K562 (cell line): ENCODE measurements around the gene SLC35G1. TPM values are rescaled to one million over a fixed set of nuclear protein-coding genes. Genes with fewer than 3 reads are reported as not detected.

Experiments used
- ATAC-seq: fragments of 200-7000 bp; cut with Tn5 transposase; 3 replicates; pipeline ENCODE4 v1.9.1; 2020; ENCODE audit warnings: moderate library complexity
- BruUV-seq: library from RNA; stranded (reverse); fragments of 400-500 nt; replicated peaks from 2 replicates; lab custom pipeline; 2021; lab: Mats Ljungman, UMichigan
- CTCF ChIA-PET: fragments of 300-600 bp; formaldehyde crosslinking; extraction: SDS; loops from one replicate; lab custom pipeline; 2021; ENCODE audit warnings: low intra/inter-chr PET ratio; lab: Yijun Ruan, JAX
- POLR2A ChIA-PET: fragments of 300-600, 350-650 bp; sonication (Branson Sonifier 250); formaldehyde crosslinking; extraction: SDS; loops from one replicate; lab custom pipeline; 2021; ENCODE audit warnings: antibody characterized with exemption, inconsistent platforms; lab: Yijun Ruan, JAX
- DNase-seq, 4 experiments: peaks; one replicate each; pipeline versions ENCODE4 v3.0.0 to v3.0.0-alpha.2; 2011 to 2018; ENCODE audit warnings: low spot score in 3 of 4, mixed read lengths in 3 of 4; ENCODE audit errors: extremely low read depth in 1 of 4
- FAIRE-seq: peaks from 2 replicates; lab custom pipeline; 2011; peaks lifted over from hg19 to GRCh38; lab: Jason Lieb, UNC
- H2AFZ ChIP-seq: 2 replicates; pipeline ENCODE4 v1.6.0; 2011; ENCODE audit warnings: low read depth, low read length, control low read depth, inconsistent platforms
- H3K27ac ChIP-seq: fragments of 200-600 bp; 3 replicates; pipeline ENCODE4 v1.8.0; 2011; ENCODE audit warnings: low read depth, mild to moderate bottlenecking, control low read depth, inconsistent platforms, low read length, moderate library complexity, mixed read lengths; ENCODE audit errors: extremely low read depth
- H3K27me3 ChIP-seq, 2 experiments: fragments of 300-600 bp in 1 of 2; 2 replicates in 1 of 2; 3 replicates in 1 of 2; pipeline versions ENCODE4 v1.6.0 to v1.8.0; 2011; ENCODE audit warnings: inconsistent platforms in 2 of 2, low read length in 2 of 2, mild to moderate bottlenecking in 1 of 2, mixed read lengths in 1 of 2, moderate library complexity in 1 of 2; ENCODE audit not compliant: control insufficient read depth in 2 of 2, insufficient read depth in 2 of 2
- H3K36me3 ChIP-seq: fragments of 300-600 bp; 3 replicates; pipeline ENCODE4 v1.8.0; 2011; ENCODE audit warnings: mild to moderate bottlenecking, low read length, inconsistent platforms; ENCODE audit not compliant: control insufficient read depth, insufficient read depth
- H3K4me1 ChIP-seq, 2 experiments: fragments of 200-600 bp in 1 of 2; replicated peaks in 1 of 2; 2 replicates in 1 of 2; 3 replicates in 1 of 2; pipeline versions ENCODE4 v1.5.1 to v1.8.0; 2011; ENCODE audit warnings: inconsistent platforms in 2 of 2, low read length in 2 of 2, mild to moderate bottlenecking in 1 of 2, mixed read lengths in 1 of 2, moderate library complexity in 1 of 2; ENCODE audit not compliant: control insufficient read depth in 2 of 2, insufficient read depth in 2 of 2
- H3K4me2 ChIP-seq: 2 replicates; pipeline ENCODE4 v1.6.1; 2011; ENCODE audit warnings: low read length, control low read depth, inconsistent platforms, mixed read lengths; ENCODE audit not compliant: insufficient read depth
- H3K4me3 ChIP-seq: fragments of 200-600 bp; sonication (generic), shearing (Covaris generic); 2 replicates; pipeline ENCODE4 v1.5.1; 2016; ENCODE audit warnings: control low read depth, inconsistent platforms
- H3K79me2 ChIP-seq: fragments of 200-600 bp; 3 replicates; pipeline ENCODE4 v1.8.0; 2011; ENCODE audit warnings: low read length, inconsistent platforms; ENCODE audit not compliant: control insufficient read depth, insufficient read depth
- H3K9ac ChIP-seq, 2 experiments: 2 replicates each; pipeline versions ENCODE4 v1.6.0 to v1.6.1; 2011; ENCODE audit warnings: low read depth in 2 of 2, low read length in 2 of 2, control low read depth in 1 of 2, inconsistent platforms in 1 of 2, mild to moderate bottlenecking in 1 of 2, mixed read lengths in 1 of 2; ENCODE audit not compliant: insufficient read depth in 1 of 2
- H3K9me1 ChIP-seq: one replicate; pipeline ENCODE4 v1.6.0; 2011; ENCODE audit warnings: inconsistent platforms, mild to moderate bottlenecking, low read length, moderate library complexity; ENCODE audit not compliant: control insufficient read depth, insufficient read depth
- H3K9me3 ChIP-seq: replicated peaks from 2 replicates; pipeline ENCODE4 v1.5.1; 2011; ENCODE audit warnings: low read depth, low read length, inconsistent platforms; ENCODE audit not compliant: control insufficient read depth, insufficient read depth
- H4K20me1 ChIP-seq: replicated peaks from 2 replicates; pipeline ENCODE4 v1.6.1; 2011; ENCODE audit warnings: low read length, inconsistent platforms, mixed read lengths; ENCODE audit not compliant: control insufficient read depth, insufficient read depth
- CREBBP ChIP-seq: IDR thresholded peaks from one replicate; pipeline ENCODE4 v1.6.1; 2012; ENCODE audit warnings: low read depth, mild to moderate bottlenecking, control low read depth, inconsistent platforms, low read length
- ELK3 ChIP-seq: fragments of 450-650 bp; formaldehyde crosslinking; IDR thresholded peaks from 2 replicates; pipeline ENCODE4 v1.4.0; 2020; ENCODE audit warnings: mild to moderate bottlenecking
- NCOR1 ChIP-seq: fragments of 450-650 bp; IDR thresholded peaks from 2 replicates; pipeline ENCODE4 v1.6.1; 2016; ENCODE audit warnings: mild to moderate bottlenecking, moderate library complexity
- SIN3B ChIP-seq: fragments of 450-650 bp; IDR thresholded peaks from 2 replicates; pipeline ENCODE4 v1.6.1; 2017; ENCODE audit warnings: low read depth, mild to moderate bottlenecking, moderate library complexity
- THRA ChIP-seq: fragments of 450-650 bp; IDR thresholded peaks from 2 replicates; pipeline ENCODE4 v1.6.1; 2017; ENCODE audit warnings: mild to moderate bottlenecking, moderate library complexity
- WGBS: fragments of 100-300 bp; shearing (Covaris generic); methylation state at CpG from one replicate; pipeline ENCODE4 v1.1.6; 2016; ENCODE audit warnings: low coverage, mixed read lengths; ENCODE audit not compliant: insufficient coverage; ENCODE audit errors: missing lambda C conversion rate; 5-methylcytosine and 5-hydroxymethylcytosine counted together
- in situ Hi-C: fragments of 300-500 bp; cut with MboI; formaldehyde crosslinking; loops from 4 replicates; pipeline ENCODE4 v1.15.0; 2018; ENCODE audit warnings: inconsistent platforms, mixed read lengths
- intact Hi-C: fragments of 100-400 bp; cut with micrococcal nuclease; formaldehyde crosslinking; loops from 2 replicates; pipeline ENCODE4 v1.14.2; 2022
- polyA plus RNA-seq, 8 experiments: library from polyadenylated mRNA; depleted of rRNA in 4 of 8; stranded (reverse) in 5 of 8; unstranded in 3 of 8; fragments of >200 nt; fragmentation: Nextera tagmentation in 2 of 8; fragmentation: Illumina TruSeq in 1 of 8; extraction: Ambion mirVana in 2 of 8; extraction: Trizol in 1 of 8; gene quantifications; 2 replicates each; pipeline versions ENCODE4 v1.2.1 to v1.2.3, GENCODE V29; 2011 to 2014; ENCODE audit warnings: inconsistent platforms in 1 of 8, missing spikeins in 1 of 8
- total RNA-seq, 7 experiments: library from RNA; depleted of rRNA in 6 of 7; stranded (reverse); fragments of >200 nt in 6 of 7; fragmentation: Illumina TruSeq in 2 of 7; extraction: Trizol in 2 of 7; gene quantifications; 2 replicates each; pipeline versions ENCODE4 v1.2.1 to v1.2.3, GENCODE V29; 2011 to 2021; ENCODE audit warnings: low replicate concordance in 1 of 7

Gene SLC35G1
- total and polyA plus RNA-seq, 9 of the 15 experiments (the other 6 are each of a cell fraction or from before 2014, with no cell fraction given): 0.76 to 8.5 (median 4.9) TPM

DNA sequence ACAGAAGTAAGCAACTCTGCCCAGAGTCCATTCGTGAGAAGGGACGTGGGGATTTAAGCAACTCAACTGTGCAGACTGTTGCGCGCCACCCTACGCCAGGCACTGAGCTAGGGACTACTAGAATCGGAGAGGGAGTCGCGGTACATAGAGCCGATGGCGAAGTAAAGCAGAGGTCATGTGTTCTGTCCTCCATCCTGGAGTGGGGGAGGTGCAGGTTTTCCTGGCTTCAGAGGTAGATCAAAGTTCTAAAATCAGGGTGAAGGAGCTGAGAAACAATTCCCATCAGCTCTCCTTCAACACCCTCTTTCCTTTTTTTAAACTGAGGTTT is 23.2 kb downstream of the SLC35G1 start:
- Histone ChIP-seq H3K27ac (no peak overlapping the region), H4K20me1 (no peaks in the 10 kb centered on the region), H3K9ac (no peak overlapping the region), H3K4me2 (no peak overlapping the region), H3K4me1 (no peaks in the 10 kb centered on the region), H3K9me3 (no peaks in the 10 kb centered on the region), H3K36me3 (no peaks in the 10 kb centered on the region; the same call in 2 of the 3 replicates), H3K9me1 (no peaks in the 10 kb centered on the region), H2AFZ (no peak overlapping the region), H3K79me2 (no peaks in the 10 kb centered on the region), H3K4me3 (no peak overlapping the region), H3K27me3 (no peaks in the 10 kb centered on the region)
- POLR2A ChIA-PET: no interaction called here
- BruUV-seq: no TSS peak
- in situ Hi-C loops (no loop called here), intact Hi-C loops (no loop called here)
- DNase-seq (no peak), FAIRE-seq (no peak), ATAC-seq (no peak)
- TF ChIP-seq THRA: no peak
- no peak for TF ChIP-seq ELK3
- no peak for TF ChIP-seq CREBBP
- no peak for TF ChIP-seq SIN3B
- TF ChIP-seq NCOR1: no peak
- CTCF ChIA-PET: no interaction called here
- WGBS: 85% methylated on average over 4 of the region's 10 CpGs
